CD4-positive, alpha-beta T cell (primary cell): ENCODE data around the gene SPACA1. TPM values are rescaled to one million over a fixed set of nuclear protein-coding genes. Genes with fewer than 3 reads are reported as not detected.

ENCODE experiments used
- ATAC-seq: fragments of 200-7000 bp; cut with Tn5 transposase; one replicate; pipeline ENCODE4 v1.10.0; 2022; ENCODE audit warnings: mild to moderate bottlenecking; ENCODE audit not compliant: poor library complexity
- CTCF ChIA-PET: fragments of 350-600 bp; sonication (Branson Sonifier 250); formaldehyde crosslinking; loops from one replicate; lab custom pipeline; 2021; ENCODE audit warnings: antibody characterized with exemption, inconsistent platforms; lab: Charles Lee
- POLR2A ChIA-PET: fragments of 350-600 bp; sonication (Branson Sonifier 250); formaldehyde crosslinking; loops from one replicate; lab custom pipeline; 2021; ENCODE audit warnings: antibody characterized with exemption, inconsistent platforms; lab: Charles Lee
- DNase-seq, 14 experiments: peaks; one replicate each; pipeline ENCODE4 v3.0.0-alpha.2; 2013 to 2020; ENCODE audit warnings: mixed read lengths in 2 of 14
- H3K27ac ChIP-seq, 2 donors: one replicate each; pipeline versions ENCODE4 v1.5.1 to v1.7.0; 2013; ENCODE audit warnings: low read length in 2 of 2, low read depth in 1 of 2, mild to moderate bottlenecking in 1 of 2
- H3K27me3 ChIP-seq, 2 experiments: 1 replicate in 1 of 2; 2 replicates in 1 of 2; pipeline versions ENCODE4 v1.6.1 to v1.7.0; 2013; ENCODE audit warnings: low read length in 2 of 2, control low read depth in 1 of 2, mild to moderate bottlenecking in 1 of 2, moderate library complexity in 1 of 2; ENCODE audit not compliant: insufficient read depth in 2 of 2, control insufficient read depth in 1 of 2
- H3K36me3 ChIP-seq: one replicate; pipeline ENCODE4 v1.6.1; 2013; ENCODE audit warnings: low read length, control low read depth; ENCODE audit not compliant: insufficient read depth
- H3K4me1 ChIP-seq: one replicate; pipeline ENCODE4 v1.6.1; 2013; ENCODE audit warnings: low read length, control low read depth; ENCODE audit not compliant: insufficient read depth
- H3K4me3 ChIP-seq: one replicate; pipeline ENCODE4 v1.5.1; 2013; ENCODE audit warnings: mild to moderate bottlenecking, low read length, moderate library complexity
- H3K9me3 ChIP-seq, 2 experiments: 1 replicate in 1 of 2; 2 replicates in 1 of 2; pipeline versions ENCODE4 v1.6.1 to v1.7.0; 2013; ENCODE audit warnings: low read length in 2 of 2, mild to moderate bottlenecking in 2 of 2, control low read depth in 1 of 2, moderate library complexity in 1 of 2; ENCODE audit not compliant: control insufficient read depth in 1 of 2, insufficient read depth in 1 of 2
- H3K27ac Mint-ChIP-seq: one replicate; pipeline ENCODE4 v1.8.0; 2020; ENCODE audit warnings: mixed read lengths
- H3K27me3 Mint-ChIP-seq: one replicate; pipeline ENCODE4 v1.8.0; 2021; ENCODE audit warnings: mixed read lengths
- H3K36me3 Mint-ChIP-seq: one replicate; pipeline ENCODE4 v1.8.0; 2021; ENCODE audit warnings: low read depth, mixed read lengths
- H3K4me1 Mint-ChIP-seq: one replicate; pipeline ENCODE4 v1.8.0; 2021; ENCODE audit warnings: low read depth, mixed read lengths
- H3K4me3 Mint-ChIP-seq: one replicate; pipeline ENCODE4 v1.8.0; 2020; ENCODE audit warnings: mild to moderate bottlenecking, mixed read lengths
- H3K9me3 Mint-ChIP-seq: one replicate; pipeline ENCODE4 v1.8.0; 2020; ENCODE audit warnings: mixed read lengths
- intact Hi-C, 2 experiments: fragments of 100-400 bp; cut with DNase I in 1 of 2; cut with micrococcal nuclease in 1 of 2; formaldehyde crosslinking; loops; one replicate each; pipeline versions ENCODE4 v1.15.1 to v1.9.0; 2023 to 2025; cut with DNase I, micrococcal nuclease
- total RNA-seq, 174 experiments: library from RNA in 2 of 174; stranded (reverse) in 2 of 174; gene quantifications; one replicate each; pipeline ENCODE4 v1.2.3 and lab custom pipeline; 2021 to 2026
- TF ChIP-seq, protein P1 (sequence below): fragments of 200-600 bp; IDR thresholded peaks from one replicate; pipeline ENCODE4 v1.8.0; 2022; ENCODE audit warnings: antibody characterized with exemption, mild to moderate bottlenecking

Gene SPACA1
- total RNA-seq, 2 experiments from 2014 or later: not detected

DNA sequence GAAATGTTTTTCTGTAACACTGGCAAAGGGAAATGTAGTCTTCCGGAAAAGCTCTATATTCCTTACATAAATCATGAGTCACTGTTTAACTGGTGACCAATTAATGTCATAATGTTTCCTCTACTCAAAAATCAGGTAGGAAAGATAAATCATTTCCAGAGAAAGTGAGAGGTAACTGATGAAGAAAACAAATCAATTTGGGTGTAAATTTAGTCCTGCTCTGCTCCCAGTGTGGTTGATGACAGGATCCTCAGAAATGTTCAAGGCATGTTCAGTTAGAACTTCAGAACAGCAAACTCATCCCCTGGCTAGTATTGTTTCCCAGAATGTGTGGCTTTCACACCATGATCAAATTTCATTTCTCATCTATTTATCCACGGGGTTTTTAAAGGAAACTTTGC, 38.8 kb upstream of the SPACA1 start:
- ATAC-seq: no peak
- DNase-seq: no peak
- Mint-ChIP-seq H3K9me3 (no peaks in the 10 kb centered on the region), H3K27ac (no peak overlapping the region), H3K27me3 (peaks cover 12% of the 10 kb centered on the region), H3K36me3 (no peaks in the 10 kb centered on the region), H3K4me1 (peaks cover 20% of the 10 kb centered on the region), H3K4me3 (no peak overlapping the region)
- Histone ChIP-seq H3K4me1 (peaks cover 16% of the 10 kb centered on the region), H3K4me3 (no peak overlapping the region), H3K36me3 (no peaks in the 10 kb centered on the region), H3K9me3 (no peaks in the 10 kb centered on the region), H3K27ac (no peak overlapping the region), H3K27me3 (peaks cover 0 to 2% of the 10 kb centered on the region in 2 experiments)
- TF ChIP-seq, protein P1, sequence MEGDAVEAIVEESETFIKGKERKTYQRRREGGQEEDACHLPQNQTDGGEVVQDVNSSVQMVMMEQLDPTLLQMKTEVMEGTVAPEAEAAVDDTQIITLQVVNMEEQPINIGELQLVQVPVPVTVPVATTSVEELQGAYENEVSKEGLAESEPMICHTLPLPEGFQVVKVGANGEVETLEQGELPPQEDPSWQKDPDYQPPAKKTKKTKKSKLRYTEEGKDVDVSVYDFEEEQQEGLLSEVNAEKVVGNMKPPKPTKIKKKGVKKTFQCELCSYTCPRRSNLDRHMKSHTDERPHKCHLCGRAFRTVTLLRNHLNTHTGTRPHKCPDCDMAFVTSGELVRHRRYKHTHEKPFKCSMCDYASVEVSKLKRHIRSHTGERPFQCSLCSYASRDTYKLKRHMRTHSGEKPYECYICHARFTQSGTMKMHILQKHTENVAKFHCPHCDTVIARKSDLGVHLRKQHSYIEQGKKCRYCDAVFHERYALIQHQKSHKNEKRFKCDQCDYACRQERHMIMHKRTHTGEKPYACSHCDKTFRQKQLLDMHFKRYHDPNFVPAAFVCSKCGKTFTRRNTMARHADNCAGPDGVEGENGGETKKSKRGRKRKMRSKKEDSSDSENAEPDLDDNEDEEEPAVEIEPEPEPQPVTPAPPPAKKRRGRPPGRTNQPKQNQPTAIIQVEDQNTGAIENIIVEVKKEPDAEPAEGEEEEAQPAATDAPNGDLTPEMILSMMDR: no peak
- intact Hi-C loops: no loop called here
- CTCF ChIA-PET: no interaction called here
- POLR2A ChIA-PET: no interaction called here

DNA sequence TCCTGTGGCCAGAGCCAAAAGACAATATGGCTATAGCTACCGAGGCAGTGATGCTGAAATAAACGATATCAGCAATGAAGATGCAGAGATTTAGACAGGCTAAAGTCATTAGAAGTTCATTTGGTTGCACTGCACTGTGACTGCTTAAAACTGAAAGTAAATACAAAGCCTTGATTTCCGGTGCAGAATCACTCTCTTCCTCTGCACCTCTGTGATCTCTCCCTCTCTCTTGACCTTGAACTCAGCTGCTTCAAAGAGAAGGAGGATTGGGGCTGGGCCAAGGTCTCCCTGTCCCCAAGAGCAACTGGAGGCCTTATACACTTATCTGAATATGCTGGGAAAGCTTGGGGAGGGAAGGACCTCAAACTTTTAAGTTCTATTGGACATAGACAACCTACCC, 34.6 kb upstream of the SPACA1 start:
- H3K36me3 Mint-ChIP-seq: no peaks in the 10 kb centered on the region
- peaks cover 20% of the 10 kb centered on the region for H3K4me1 Mint-ChIP-seq
- intact Hi-C loops: no loop called here
- no peaks in the 10 kb centered on the region for H3K27me3 Mint-ChIP-seq
- no peaks in the 10 kb centered on the region for H3K36me3 ChIP-seq
- TF ChIP-seq, protein P1: no peak
- ChIA-PET POLR2A (no interaction called here), CTCF (no interaction called here)
- H3K4me1 ChIP-seq: peaks cover 16% of the 10 kb centered on the region
- H3K27ac Mint-ChIP-seq: peak overlapping the region; percentile 83
- H3K9me3 ChIP-seq: no peaks in the 10 kb centered on the region
- peak in 5 of 14 experiments; percentile 5 to 65 (median 37) for DNase-seq
- ATAC-seq: peak; percentile 59
- peak overlapping the region; percentile 10 for H3K4me3 ChIP-seq
- H3K9me3 Mint-ChIP-seq: no peaks in the 10 kb centered on the region
- H3K27me3 ChIP-seq: no peaks in the 10 kb centered on the region
- peak overlapping the region; percentile 36 for H3K4me3 Mint-ChIP-seq
- H3K27ac ChIP-seq: peak overlapping the region; percentile 48 to 71

DNA sequence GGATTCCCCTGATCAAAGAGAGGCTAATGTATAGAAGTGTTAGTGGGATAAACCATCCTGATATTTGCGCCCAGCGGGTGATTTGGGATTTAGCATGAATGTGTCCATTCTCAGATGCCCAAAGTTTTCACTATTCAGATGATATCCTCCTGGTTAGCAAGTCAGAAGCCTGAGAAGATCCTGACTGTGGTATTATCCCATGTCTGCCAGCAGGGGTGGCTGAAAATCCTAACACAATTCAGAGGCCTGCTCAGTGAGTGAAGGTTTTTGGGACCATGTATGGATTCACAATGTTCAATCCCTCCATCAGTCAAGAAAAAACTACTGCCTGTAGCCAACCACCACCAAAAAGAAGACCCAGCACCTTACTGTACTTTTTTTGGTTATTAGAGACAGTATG, 34.1 kb upstream of the SPACA1 start:
- no peak for ATAC-seq
- H3K4me3 ChIP-seq: no peak overlapping the region

More for the DNA sequence above, 34.1 kb upstream of the SPACA1 start:
- intact Hi-C loops: no loop called here
- Mint-ChIP-seq H3K27ac (peak overlapping the region; percentile 83), H3K27me3 (no peaks in the 10 kb centered on the region), H3K4me1 (peaks cover 20% of the 10 kb centered on the region), H3K9me3 (no peaks in the 10 kb centered on the region), H3K36me3 (no peaks in the 10 kb centered on the region), H3K4me3 (no peak overlapping the region)
- Histone ChIP-seq H3K27me3 (no peaks in the 10 kb centered on the region), H3K27ac (peak overlapping the region; percentile 48 to 71), H3K9me3 (no peaks in the 10 kb centered on the region), H3K4me1 (peaks cover 16% of the 10 kb centered on the region), H3K36me3 (no peaks in the 10 kb centered on the region)
- TF ChIP-seq, protein P1: no peak
- ChIA-PET CTCF (no interaction called here), POLR2A (no interaction called here)
- DNase-seq: no peak
